GM15510 (cell line): ENCODE results near the gene ADCY4.

Source experiments
- POLR2A ChIP-seq: IDR thresholded peaks from 3 replicates; pipeline ENCODE4 v1.6.1; 2011; ENCODE audit warnings: borderline replicate concordance; ENCODE audit not compliant: insufficient read length; ENCODE audit errors: extremely low read depth

The ADCY4 gene

GRCh38 chr14:24369907-24370687 lies 35.2 kb upstream of the ADCY4 start:
- TF ChIP-seq POLR2A, result no peak

GRCh38 chr14:24369463-24369862 lies 34.6 kb upstream of the ADCY4 start:
- no peak for TF ChIP-seq POLR2A

GRCh38 chr14:24368562-24369252 lies 33.8 kb upstream of the ADCY4 start:
- no peak for TF ChIP-seq POLR2A

GRCh38 chr14:24368212-24368561 lies 33.3 kb upstream of the ADCY4 start:
- TF ChIP-seq POLR2A, result no peak

- TF ChIP-seq POLR2A, result no peak
Measured at GRCh38 chr14:24367514-24368211, 32.8 kb upstream of the ADCY4 start, which contains the start of gene NFATC4. Gene NFATC4, plus strand, starts transcription at chr14:24368184. Its CDS starts 157 bp downstream, at chr14:24368341.

GRCh38 chr14:24366721-24367513 lies 32.0 kb upstream of the ADCY4 start:
- TF ChIP-seq POLR2A, result no peak

GRCh38 chr14:24366413-24366720 lies 31.5 kb upstream of the ADCY4 start:
- TF ChIP-seq POLR2A, result no peak

GRCh38 chr14:24365600-24366412 lies 30.9 kb upstream of the ADCY4 start:
- no peak for TF ChIP-seq POLR2A

- no peak for TF ChIP-seq POLR2A
Measured at GRCh38 chr14:24364841-24365240, 30.0 kb upstream of the ADCY4 start.

- TF ChIP-seq POLR2A, result no peak
Measured at GRCh38 chr14:24363401-24363800, 28.5 kb upstream of the ADCY4 start.

- no peak for TF ChIP-seq POLR2A
Measured at GRCh38 chr14:24362241-24362960, 27.5 kb upstream of the ADCY4 start.

- no peak for TF ChIP-seq POLR2A
Measured at GRCh38 chr14:24361326-24361725, 26.5 kb upstream of the ADCY4 start.

GRCh38 chr14:24360281-24360680 lies 25.4 kb upstream of the ADCY4 start:
- no peak for TF ChIP-seq POLR2A
